ENCODE measurements around the gene TEAD1.

- TF ChIP-seq POLR2A (IDR thresholded peaks at IDR 0.05) (no peak), CTCF (IDR thresholded peaks at IDR 0.05) (no peak), EP300 (IDR thresholded peaks at IDR 0.05) (peak in 1 of 2 donors; percentile 20)
Measured at GRCh38 chr11:12838463-12839123, 164.4 kb downstream of the TEAD1 start.

Measured in tibial nerve (tissue), 4 donors.